Measurements from ENCODE around the gene ENTHD1. TPM values are rescaled to one million over a fixed set of nuclear protein-coding genes. Genes with fewer than 3 reads are reported as not detected.
A peak's percentile ranks its signal among the peaks of the same experiment; 100 is the strongest.

Gene ENTHD1
- total RNA-seq, 2 experiments from 2014 or later: 0.47 TPM; not detected in 1

- H3K4me3 ChIP-seq (ENCODE audit: low read length): no peak overlapping the region
Measured at GRCh38 chr22:39833610-39834009, 60.0 kb downstream of the ENTHD1 start.

GRCh38 chr22:39833093-39833492, 60.5 kb downstream of the ENTHD1 start:
- ChIA-PET POLR2A (no interaction called here), CTCF (interaction anchor here (1.2 kb wide), 1 partner anchor 19 kb away, joined by 5 read pairs; no protein-coding TSS in a partner anchor)
- H3K36me3 Mint-ChIP-seq (ENCODE audit: low read depth): no peaks in the 10 kb centered on the region
- H3K9me3 Mint-ChIP-seq: no peaks in the 10 kb centered on the region
- intact Hi-C loops (cut with DNase I, micrococcal nuclease): no loop called here
- H3K4me3 Mint-ChIP-seq: no peak overlapping the region
- H3K27ac Mint-ChIP-seq: no peak overlapping the region
- Histone ChIP-seq H3K27ac (ENCODE audit: low read depth in 1 of 2, low read length in 2 of 2) (no peak overlapping the region), H3K4me1 (ENCODE audit: insufficient read depth, low read length) (peaks cover 5% of the 10 kb centered on the region), H3K4me3 (ENCODE audit: low read length) (no peak overlapping the region), H3K36me3 (ENCODE audit: insufficient read depth, low read length) (no peaks in the 10 kb centered on the region), H3K27me3 (ENCODE audit: control insufficient read depth in 1 of 2, insufficient read depth in 2 of 2, low read length in 2 of 2) (no peaks in the 10 kb centered on the region), H3K9me3 (ENCODE audit: control insufficient read depth in 1 of 2, insufficient read depth in 1 of 2, low read length in 2 of 2) (no peaks in the 10 kb centered on the region)
- peaks cover 19% of the 10 kb centered on the region for H3K4me1 Mint-ChIP-seq (ENCODE audit: low read depth)
- no peak for TF ChIP-seq CTCF (IDR thresholded peaks at IDR 0.05)
- no peak for ATAC-seq (ENCODE audit: poor library complexity)
- no peak for DNase-seq
- H3K27me3 Mint-ChIP-seq: peaks cover 8% of the 10 kb centered on the region

More at GRCh38 chr22:39833610-39834009, 60.0 kb downstream of the ENTHD1 start:
- no peak for TF ChIP-seq CTCF (IDR thresholded peaks at IDR 0.05)
- Histone ChIP-seq H3K36me3 (ENCODE audit: insufficient read depth, low read length) (no peaks in the 10 kb centered on the region), H3K9me3 (ENCODE audit: control insufficient read depth in 1 of 2, insufficient read depth in 1 of 2, low read length in 2 of 2) (no peaks in the 10 kb centered on the region), H3K27ac (ENCODE audit: low read depth in 1 of 2, low read length in 2 of 2) (no peak overlapping the region), H3K27me3 (ENCODE audit: control insufficient read depth in 1 of 2, insufficient read depth in 2 of 2, low read length in 2 of 2) (no peaks in the 10 kb centered on the region), H3K4me1 (ENCODE audit: insufficient read depth, low read length) (peaks cover 5% of the 10 kb centered on the region)
- intact Hi-C loops (cut with DNase I, micrococcal nuclease): no loop called here
- ATAC-seq (ENCODE audit: poor library complexity) (no peak), DNase-seq (no peak)
- Mint-ChIP-seq H3K9me3 (no peaks in the 10 kb centered on the region), H3K27ac (no peak overlapping the region), H3K4me3 (no peak overlapping the region), H3K27me3 (peaks cover 8% of the 10 kb centered on the region), H3K36me3 (ENCODE audit: low read depth) (no peaks in the 10 kb centered on the region), H3K4me1 (ENCODE audit: low read depth) (peaks cover 19% of the 10 kb centered on the region)
- ChIA-PET POLR2A (no interaction called here), CTCF (no interaction called here)

GRCh38 chr22:39832627-39833074, 60.9 kb downstream of the ENTHD1 start:
- Histone ChIP-seq H3K27me3 (ENCODE audit: control insufficient read depth in 1 of 2, insufficient read depth in 2 of 2, low read length in 2 of 2) (no peaks in the 10 kb centered on the region), H3K27ac (ENCODE audit: low read depth in 1 of 2, low read length in 2 of 2) (no peak overlapping the region), H3K9me3 (ENCODE audit: control insufficient read depth in 1 of 2, insufficient read depth in 1 of 2, low read length in 2 of 2) (no peaks in the 10 kb centered on the region), H3K4me3 (ENCODE audit: low read length) (no peak overlapping the region), H3K4me1 (ENCODE audit: insufficient read depth, low read length) (peaks cover 5% of the 10 kb centered on the region), H3K36me3 (ENCODE audit: insufficient read depth, low read length) (no peaks in the 10 kb centered on the region)
- peaks cover 8% of the 10 kb centered on the region for H3K27me3 Mint-ChIP-seq
- no peaks in the 10 kb centered on the region for H3K36me3 Mint-ChIP-seq (ENCODE audit: low read depth)
- peak overlapping the region; percentile 3 for H3K4me3 Mint-ChIP-seq
- H3K4me1 Mint-ChIP-seq (ENCODE audit: low read depth): peaks cover 19% of the 10 kb centered on the region
- CTCF ChIA-PET: interaction anchor here (1.2 kb wide), 1 partner anchor 20 kb away, joined by 5 read pairs; no protein-coding TSS in a partner anchor
- DNase-seq (peak in 2 of 14 experiments; percentile 5 to 6), ATAC-seq (ENCODE audit: poor library complexity) (no peak)
- H3K27ac Mint-ChIP-seq: no peak overlapping the region
- intact Hi-C loops (cut with DNase I, micrococcal nuclease): no loop called here
- H3K9me3 Mint-ChIP-seq: no peaks in the 10 kb centered on the region
- TF ChIP-seq CTCF (IDR thresholded peaks at IDR 0.05): no peak
- POLR2A ChIA-PET: no interaction called here

Data from CD4-positive, alpha-beta T cell (primary cell).